22Rv1 (cell line): Measurements from ENCODE around the gene DCTN3.

Experiments used
- CTCF ChIP-seq: fragments of 450-650 bp; IDR thresholded peaks from 2 replicates; pipeline ENCODE4 v1.5.1; 2017; ENCODE audit warnings: mild to moderate bottlenecking
- ZFX ChIP-seq: fragments of 450-650 bp; IDR thresholded peaks from 2 replicates; pipeline ENCODE4 v1.6.1; 2017; ENCODE audit warnings: antibody characterized with exemption, borderline replicate concordance

- TF ChIP-seq CTCF (peak; percentile 61), ZFX (no peak)
Observed at GRCh38 chr9:34647084-34647403, 26.7 kb upstream of the DCTN3 start.
